ENCODE data around the gene SMCHD1.

GRCh38 chr18:2699001-2699400 is 43.5 kb downstream of the SMCHD1 start:
- no peak for TF ChIP-seq PRDM15 (CRISPR knock-in tag; IDR thresholded peaks at IDR 0.05)
- TF ChIP-seq CTCF (IDR thresholded peaks at IDR 0.05): no peak
- no peak for TF ChIP-seq MAX (CRISPR knock-in tag; IDR thresholded peaks at IDR 0.05)
- TF ChIP-seq ESRRA (CRISPR knock-in tag; IDR thresholded peaks at IDR 0.05; ENCODE audit: borderline replicate concordance): no peak
